Suprapubic skin (tissue), 4 donors: Measurements from ENCODE around the gene C3.

Experiments used
- CTCF ChIP-seq, 2 donors: fragments of 200-600 bp in 1 of 2; fragments of 450-650 bp in 1 of 2; sonication (generic) in 1 of 2; IDR thresholded peaks; one replicate each; pipeline ENCODE4 v1.5.1; 2016 to 2019; ENCODE audit warnings: antibody characterized with exemption in 2 of 2, mild to moderate bottlenecking in 1 of 2, moderate library complexity in 1 of 2
- POLR2A ChIP-seq, 2 donors: fragments of 450-650 bp; IDR thresholded peaks; one replicate each; pipeline ENCODE4 v1.6.1; 2017; ENCODE audit warnings: antibody characterized with exemption in 2 of 2, mild to moderate bottlenecking in 2 of 2, moderate library complexity in 2 of 2
- POLR2AphosphoS5 ChIP-seq, 3 donors: sonication (generic); formaldehyde crosslinking; IDR thresholded peaks; one replicate each; pipeline ENCODE4 v1.6.1; 2017; ENCODE audit warnings: antibody characterized with exemption in 3 of 3

GRCh38 chr19:6766357-6767080, 46.1 kb upstream of the C3 start:
- TF ChIP-seq CTCF (IDR thresholded peaks at IDR 0.05) (no peak), POLR2AphosphoS5 (IDR thresholded peaks at IDR 0.05) (no peak), POLR2A (IDR thresholded peaks at IDR 0.05) (no peak)
